Measurements from ENCODE around the gene PDE4D.

Gene PDE4D

GRCh38 chr5:59423021-59423420 is 470.5 kb downstream of the PDE4D start:
- no peak overlapping the region for H3K27ac ChIP-seq (replicated peaks; ENCODE audit: low read length)

GRCh38 chr5:59421986-59422941 is 471.3 kb downstream of the PDE4D start:
- Histone ChIP-seq H3K23ac (ENCODE audit: low read depth, low read length, poor library complexity) (no peak overlapping the region), H3K36me3 (replicated peaks in 1 of 2; ENCODE audit: control insufficient read depth in 2 of 2, insufficient read depth in 2 of 2, low read length in 2 of 2) (no peaks in the 10 kb centered on the region), H2BK5ac (ENCODE audit: low read length) (no peak overlapping the region), H3K4me2 (ENCODE audit: insufficient read depth, low read length, poor library complexity, severe bottlenecking) (no peak overlapping the region), H3K79me1 (ENCODE audit: low read depth, low read length) (no peaks in the 10 kb centered on the region), H3K18ac (ENCODE audit: low read length) (no peak overlapping the region), H2AFZ (ENCODE audit: low read length) (no peak overlapping the region), H4K91ac (ENCODE audit: low read depth, low read length, poor library complexity) (no peak overlapping the region), H2BK120ac (ENCODE audit: low read depth, low read length) (no peak overlapping the region), H3K4me1 (ENCODE audit: control insufficient read depth in 2 of 2, insufficient read depth in 1 of 2, low read depth in 1 of 2, low read length in 2 of 2) (no peaks in the 10 kb centered on the region), H3K14ac (ENCODE audit: low read length) (no peak overlapping the region), H3K4me3 (ENCODE audit: low read length in 2 of 2) (no peak overlapping the region), H2BK12ac (ENCODE audit: low read length) (no peak overlapping the region), H4K8ac (ENCODE audit: low read depth, low read length) (no peak overlapping the region), H3K9me3 (replicated peaks in 1 of 2; ENCODE audit: control insufficient read depth in 2 of 2, insufficient read depth in 1 of 2, low read depth in 1 of 2, low read length in 2 of 2) (no peaks in the 10 kb centered on the region), H3K4ac (ENCODE audit: low read length) (no peak overlapping the region), H3K27me3 (ENCODE audit: control insufficient read depth in 3 of 3, insufficient read depth in 3 of 3, low read depth in 1 of 3, low read length in 3 of 3) (no peaks in the 10 kb centered on the region), H3K9ac (ENCODE audit: low read depth, low read length, poor library complexity) (no peak overlapping the region), H2AK5ac (ENCODE audit: low read depth, low read length) (no peak overlapping the region), H2BK15ac (ENCODE audit: low read length) (no peak overlapping the region), H3K27ac (replicated peaks; ENCODE audit: low read length) (no peak overlapping the region)
- no CpG with 5 or more reads among the region's 6 CpGs for WGBS, 2 donors (ENCODE audit: extremely low coverage in 2 of 2, insufficient read length in 2 of 2, insufficient replicate concordance in 1 of 2)
- DNase-seq (ENCODE audit: low spot score) = no peak

More at GRCh38 chr5:59423021-59423420, 470.5 kb downstream of the PDE4D start:
- H3K14ac ChIP-seq (ENCODE audit: low read length) = no peak overlapping the region
- no peak for DNase-seq (ENCODE audit: low spot score)
- H2BK5ac ChIP-seq (ENCODE audit: low read length) = no peak overlapping the region
- H4K91ac ChIP-seq (ENCODE audit: low read depth, low read length, poor library complexity) = no peak overlapping the region
- H3K23ac ChIP-seq (ENCODE audit: low read depth, low read length, poor library complexity) = no peak overlapping the region
- H3K36me3 ChIP-seq (replicated peaks in 1 of 2; ENCODE audit: control insufficient read depth in 2 of 2, insufficient read depth in 2 of 2, low read length in 2 of 2) = no peaks in the 10 kb centered on the region
- no peak overlapping the region for H2BK12ac ChIP-seq (ENCODE audit: low read length)
- no peak overlapping the region for H3K4ac ChIP-seq (ENCODE audit: low read length)
- H3K27me3 ChIP-seq (ENCODE audit: control insufficient read depth in 3 of 3, insufficient read depth in 3 of 3, low read depth in 1 of 3, low read length in 3 of 3) = no peaks in the 10 kb centered on the region
- H3K9ac ChIP-seq (ENCODE audit: low read depth, low read length, poor library complexity) = no peak overlapping the region
- H3K4me1 ChIP-seq (ENCODE audit: control insufficient read depth in 2 of 2, insufficient read depth in 1 of 2, low read depth in 1 of 2, low read length in 2 of 2) = no peaks in the 10 kb centered on the region
- H2BK120ac ChIP-seq (ENCODE audit: low read depth, low read length) = no peak overlapping the region
- H2AK5ac ChIP-seq (ENCODE audit: low read depth, low read length) = no peak overlapping the region
- H2AFZ ChIP-seq (ENCODE audit: low read length) = no peak overlapping the region
- H3K4me3 ChIP-seq (ENCODE audit: low read length in 2 of 2) = no peak overlapping the region
- H4K8ac ChIP-seq (ENCODE audit: low read depth, low read length) = no peak overlapping the region
- no peak overlapping the region for H3K18ac ChIP-seq (ENCODE audit: low read length)
- H3K9me3 ChIP-seq (replicated peaks in 1 of 2; ENCODE audit: control insufficient read depth in 2 of 2, insufficient read depth in 1 of 2, low read depth in 1 of 2, low read length in 2 of 2) = no peaks in the 10 kb centered on the region
- no peak overlapping the region for H2BK15ac ChIP-seq (ENCODE audit: low read length)
- H3K79me1 ChIP-seq (ENCODE audit: low read depth, low read length) = no peaks in the 10 kb centered on the region
- no peak overlapping the region for H3K4me2 ChIP-seq (ENCODE audit: insufficient read depth, low read length, poor library complexity, severe bottlenecking)

- Histone ChIP-seq H2BK15ac (ENCODE audit: low read length) (no peak overlapping the region), H3K9me3 (replicated peaks in 1 of 2; ENCODE audit: control insufficient read depth in 2 of 2, insufficient read depth in 1 of 2, low read depth in 1 of 2, low read length in 2 of 2) (no peaks in the 10 kb centered on the region), H3K4ac (ENCODE audit: low read length) (no peak overlapping the region), H2BK120ac (ENCODE audit: low read depth, low read length) (no peak overlapping the region), H3K23ac (ENCODE audit: low read depth, low read length, poor library complexity) (no peak overlapping the region), H3K36me3 (replicated peaks in 1 of 2; ENCODE audit: control insufficient read depth in 2 of 2, insufficient read depth in 2 of 2, low read length in 2 of 2) (no peaks in the 10 kb centered on the region), H3K4me3 (ENCODE audit: low read length in 2 of 2) (no peak overlapping the region), H3K9ac (ENCODE audit: low read depth, low read length, poor library complexity) (no peak overlapping the region), H2AFZ (ENCODE audit: low read length) (no peak overlapping the region), H3K18ac (ENCODE audit: low read length) (no peak overlapping the region), H4K8ac (ENCODE audit: low read depth, low read length) (no peak overlapping the region), H4K91ac (ENCODE audit: low read depth, low read length, poor library complexity) (no peak overlapping the region), H2BK5ac (ENCODE audit: low read length) (no peak overlapping the region), H3K4me1 (ENCODE audit: control insufficient read depth in 2 of 2, insufficient read depth in 1 of 2, low read depth in 1 of 2, low read length in 2 of 2) (no peaks in the 10 kb centered on the region), H3K14ac (ENCODE audit: low read length) (no peak overlapping the region), H2AK5ac (ENCODE audit: low read depth, low read length) (no peak overlapping the region), H2BK12ac (ENCODE audit: low read length) (no peak overlapping the region), H3K4me2 (ENCODE audit: insufficient read depth, low read length, poor library complexity, severe bottlenecking) (no peak overlapping the region), H3K79me1 (ENCODE audit: low read depth, low read length) (no peaks in the 10 kb centered on the region), H3K27ac (replicated peaks; ENCODE audit: low read length) (no peak overlapping the region), H3K27me3 (ENCODE audit: control insufficient read depth in 3 of 3, insufficient read depth in 3 of 3, low read depth in 1 of 3, low read length in 3 of 3) (no peaks in the 10 kb centered on the region)
- WGBS, 2 donors (ENCODE audit: extremely low coverage in 2 of 2, insufficient read length in 2 of 2, insufficient replicate concordance in 1 of 2) = no CpG with 5 or more reads among the region's 7 CpGs
- no peak for DNase-seq (ENCODE audit: low spot score)
Measured at GRCh38 chr5:59420596-59420995, 472.9 kb downstream of the PDE4D start.

- H4K91ac ChIP-seq (ENCODE audit: low read depth, low read length, poor library complexity) = no peak overlapping the region
- H3K23ac ChIP-seq (ENCODE audit: low read depth, low read length, poor library complexity) = no peak overlapping the region
- H4K8ac ChIP-seq (ENCODE audit: low read depth, low read length) = no peak overlapping the region
- H3K4me3 ChIP-seq (ENCODE audit: low read length in 2 of 2) = no peak overlapping the region
- no peak overlapping the region for H3K4ac ChIP-seq (ENCODE audit: low read length)
- no peak overlapping the region for H3K27ac ChIP-seq (replicated peaks; ENCODE audit: low read length)
- no peak overlapping the region for H2AK5ac ChIP-seq (ENCODE audit: low read depth, low read length)
- H2BK12ac ChIP-seq (ENCODE audit: low read length) = no peak overlapping the region
- DNase-seq (ENCODE audit: low spot score) = no peak
- H2BK120ac ChIP-seq (ENCODE audit: low read depth, low read length) = no peak overlapping the region
- H3K14ac ChIP-seq (ENCODE audit: low read length) = no peak overlapping the region
- WGBS, 2 donors (ENCODE audit: extremely low coverage in 2 of 2, insufficient read length in 2 of 2, insufficient replicate concordance in 1 of 2) = no CpG with 5 or more reads among the region's 1 CpG
- no peaks in the 10 kb centered on the region for H3K27me3 ChIP-seq (ENCODE audit: control insufficient read depth in 3 of 3, insufficient read depth in 3 of 3, low read depth in 1 of 3, low read length in 3 of 3)
- no peak overlapping the region for H2BK15ac ChIP-seq (ENCODE audit: low read length)
- H2AFZ ChIP-seq (ENCODE audit: low read length) = no peak overlapping the region
- no peak overlapping the region for H3K18ac ChIP-seq (ENCODE audit: low read length)
- H3K79me1 ChIP-seq (ENCODE audit: low read depth, low read length) = no peaks in the 10 kb centered on the region
- no peak overlapping the region for H3K9ac ChIP-seq (ENCODE audit: low read depth, low read length, poor library complexity)
- no peak overlapping the region for H3K4me2 ChIP-seq (ENCODE audit: insufficient read depth, low read length, poor library complexity, severe bottlenecking)
- no peak overlapping the region for H2BK5ac ChIP-seq (ENCODE audit: low read length)
- H3K4me1 ChIP-seq (ENCODE audit: control insufficient read depth in 2 of 2, insufficient read depth in 1 of 2, low read depth in 1 of 2, low read length in 2 of 2) = no peaks in the 10 kb centered on the region
- H3K36me3 ChIP-seq (replicated peaks in 1 of 2; ENCODE audit: control insufficient read depth in 2 of 2, insufficient read depth in 2 of 2, low read length in 2 of 2) = no peaks in the 10 kb centered on the region
- H3K9me3 ChIP-seq (replicated peaks in 1 of 2; ENCODE audit: control insufficient read depth in 2 of 2, insufficient read depth in 1 of 2, low read depth in 1 of 2, low read length in 2 of 2) = no peaks in the 10 kb centered on the region
Measured at GRCh38 chr5:59418808-59419207, 474.7 kb downstream of the PDE4D start.
